AG08396 (cell line): ENCODE results near the gene SEMA4D.

Source experiments
- DNase-seq: peaks from one replicate; pipeline ENCODE4 v3.0.0; 2012; ENCODE audit warnings: low spot score, mixed read lengths

Gene SEMA4D

DNA sequence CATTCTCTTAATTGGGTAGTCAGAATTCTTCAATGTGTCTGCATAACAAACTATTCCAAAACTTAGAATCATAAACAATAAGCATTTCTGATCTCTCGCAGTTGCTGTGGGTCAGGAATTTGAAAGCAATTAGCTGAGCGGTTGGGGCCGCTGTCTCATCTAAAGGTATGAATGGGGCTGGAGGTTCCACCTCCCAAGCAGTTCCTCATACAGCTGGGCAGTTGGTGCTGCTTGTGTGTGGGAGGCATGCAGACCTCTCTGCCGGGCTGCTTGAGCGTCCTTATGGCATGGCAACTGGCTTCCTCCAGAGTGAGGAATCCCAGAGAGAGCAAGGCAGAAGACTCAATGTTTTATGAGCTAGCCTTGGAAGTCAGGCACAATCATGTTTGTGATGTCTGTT lies 30.2 kb upstream of the SEMA4D start:
- DNase-seq: no peak

DNA sequence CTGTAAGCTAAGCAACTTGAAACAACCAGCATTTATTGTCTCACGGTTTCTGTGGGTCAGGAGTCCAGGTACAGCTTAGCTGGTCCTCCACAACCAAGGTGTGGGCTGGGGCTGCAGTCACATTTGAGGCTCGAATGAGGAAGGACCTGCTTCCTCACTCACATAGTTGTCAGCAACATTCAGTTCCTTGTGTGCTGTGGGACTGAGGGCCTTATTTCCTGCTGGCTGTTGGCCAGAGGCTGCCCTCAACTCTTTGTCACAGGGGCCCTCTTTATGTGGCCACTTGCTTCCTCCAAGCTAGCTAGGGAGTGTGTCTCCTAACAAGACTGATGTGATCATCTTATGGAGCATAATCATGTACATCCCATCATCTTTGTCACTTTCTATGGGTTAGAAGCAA lies 29.2 kb upstream of the SEMA4D start:
- DNase-seq: no peak

GRCh38 chr9:89526667-89527066 lies 28.8 kb upstream of the SEMA4D start:
- no peak for DNase-seq

- no peak for DNase-seq
These were observed 27.8 kb upstream of the SEMA4D start for GRCh38 chr9:89525446-89526374.

- no peak for DNase-seq
These were observed 27.1 kb upstream of the SEMA4D start for GRCh38 chr9:89524963-89525362.

- no peak for DNase-seq
These were observed 26.0 kb upstream of the SEMA4D start for GRCh38 chr9:89523948-89524347.

GRCh38 chr9:89522959-89523285 lies 25.0 kb upstream of the SEMA4D start:
- no peak for DNase-seq

- no peak for DNase-seq
These were observed 24.5 kb upstream of the SEMA4D start for GRCh38 chr9:89522261-89522958.

DNA sequence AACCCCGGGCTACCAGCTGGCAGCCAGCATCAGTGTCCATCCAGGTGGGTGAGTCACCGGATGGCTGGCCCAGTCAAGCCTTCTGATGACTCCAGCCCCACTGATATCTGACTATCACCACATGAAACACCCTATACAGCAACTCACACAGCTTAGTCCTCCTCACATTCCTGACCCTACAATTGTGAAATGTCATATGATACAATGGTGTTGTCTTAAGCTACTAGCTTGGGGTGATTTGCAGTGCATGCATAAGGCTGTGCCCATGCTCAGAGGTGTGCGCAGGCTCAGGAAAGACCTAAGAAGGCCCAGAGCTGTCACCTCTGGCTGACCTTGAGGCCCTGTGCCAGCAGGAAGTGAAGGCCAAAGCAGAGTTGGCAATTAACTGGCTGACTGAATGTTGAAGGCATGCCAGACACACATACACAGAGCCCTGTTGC lies 21.5 kb upstream of the SEMA4D start:
- DNase-seq: no peak

DNA sequence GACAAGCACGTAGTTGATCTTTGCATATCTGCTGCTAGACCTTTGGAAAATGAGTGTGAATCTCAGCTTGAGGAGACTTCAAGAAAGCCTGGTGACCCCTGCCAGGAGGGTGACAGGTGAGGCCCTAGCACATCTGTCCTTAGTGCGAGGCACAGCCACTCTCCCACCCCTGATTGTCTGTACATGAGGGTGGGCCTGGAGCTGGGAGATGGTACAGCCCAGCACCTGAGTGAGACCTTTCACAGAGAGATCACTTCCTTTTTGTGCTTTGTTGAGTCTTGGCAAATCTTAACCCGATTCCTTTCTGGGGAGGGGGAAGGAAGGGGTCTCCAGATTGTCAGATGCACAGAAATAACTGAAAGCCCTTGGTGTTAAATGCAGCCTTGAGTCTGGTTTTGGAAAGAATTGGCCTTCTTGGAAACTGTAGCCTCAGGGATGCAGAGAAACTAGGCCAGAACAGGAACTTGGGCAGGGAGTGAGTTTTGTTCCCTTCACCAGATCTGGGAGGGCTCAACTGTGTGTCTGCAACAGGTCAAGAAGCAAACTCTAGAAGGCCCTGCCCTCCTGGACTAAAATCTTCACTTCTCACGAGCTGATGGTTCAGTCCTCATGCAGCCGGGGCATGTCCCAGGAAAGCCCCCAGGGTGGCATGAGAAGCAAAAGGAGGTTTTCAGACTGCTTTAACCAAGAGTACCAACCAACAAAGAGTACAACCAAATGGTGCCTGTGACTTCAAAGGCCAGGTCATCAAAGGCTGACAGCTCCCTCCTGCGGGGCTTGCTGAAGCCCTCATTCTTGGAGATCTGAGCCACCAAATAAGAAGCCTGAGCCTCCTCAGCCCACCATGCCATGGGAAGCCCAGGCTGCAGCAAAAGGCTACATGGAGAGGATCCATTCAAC lies 20.8 kb upstream of the SEMA4D start:
- no peak for DNase-seq

DNA sequence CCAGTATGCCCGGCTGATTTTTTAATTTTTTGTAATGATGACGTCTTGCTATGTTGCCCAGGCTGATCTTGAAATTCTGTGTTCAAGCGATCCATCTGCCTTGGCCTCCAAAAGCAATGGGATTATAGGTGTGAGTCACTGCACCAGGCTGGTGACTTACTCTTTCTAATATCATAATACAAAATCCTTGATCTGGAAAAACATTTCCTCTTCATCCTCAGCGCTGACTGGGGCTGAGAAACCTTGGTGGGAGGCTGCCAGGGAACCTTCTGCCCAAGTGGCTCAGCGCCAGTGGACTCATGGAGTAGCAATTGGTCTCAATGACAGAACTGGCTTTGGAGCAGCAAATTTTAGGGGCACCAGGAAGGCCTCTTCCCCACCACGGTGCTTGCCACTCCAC lies 17.5 kb upstream of the SEMA4D start:
- DNase-seq: no peak

- DNase-seq: no peak
These were observed 17.0 kb upstream of the SEMA4D start for GRCh38 chr9:89514956-89515355.

GRCh38 chr9:89514337-89514736 lies 16.4 kb upstream of the SEMA4D start:
- DNase-seq: no peak

GRCh38 chr9:89513837-89514236 lies 15.9 kb upstream of the SEMA4D start:
- no peak for DNase-seq

- no peak for DNase-seq
These were observed 14.5 kb upstream of the SEMA4D start for GRCh38 chr9:89512382-89512781.

GRCh38 chr9:89508951-89509615 lies 11.2 kb upstream of the SEMA4D start:
- DNase-seq: no peak

DNA sequence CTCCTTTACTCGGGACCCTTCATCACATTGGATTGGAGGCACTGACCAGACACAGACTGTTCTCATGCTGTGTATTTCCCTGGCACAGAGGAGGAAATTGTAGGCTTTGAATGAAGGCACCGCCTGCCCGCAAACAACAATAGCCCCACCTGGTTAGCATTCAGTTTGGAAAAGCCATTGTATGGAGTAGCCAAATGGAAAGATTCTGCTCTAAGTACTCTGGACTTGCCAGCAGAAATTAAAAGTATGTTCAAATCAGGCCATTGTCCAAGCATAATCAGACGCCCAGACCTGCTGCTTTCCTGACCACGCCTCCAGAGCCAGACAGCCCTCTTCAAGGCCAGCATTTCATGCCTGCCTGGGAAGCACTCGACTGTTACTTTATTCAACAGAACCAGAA lies 8.0 kb upstream of the SEMA4D start:
- no peak for DNase-seq

- no peak for DNase-seq
These were observed 7.1 kb upstream of the SEMA4D start for GRCh38 chr9:89505048-89505447.

- no peak for DNase-seq
These were observed 4.8 kb upstream of the SEMA4D start for GRCh38 chr9:89502671-89503070.

GRCh38 chr9:89502038-89502601 lies 4.2 kb upstream of the SEMA4D start:
- no peak for DNase-seq

GRCh38 chr9:89501311-89501898 lies 3.5 kb upstream of the SEMA4D start:
- no peak for DNase-seq
